Activated CD8-positive, alpha-beta memory T cell treated with anti-CD3 and anti-CD28 coated beads, Interleukin-2, amount 50 U/mL, for 1 hour (primary cell): ENCODE results near the gene ITPR3.
A peak's percentile ranks its signal among the peaks of the same experiment; 100 is the strongest.

ENCODE experiments used
- DNase-seq: peaks from one replicate; pipeline ENCODE4 v3.0.0-alpha.2; 2020; ENCODE audit errors: extremely low read depth

Gene ITPR3

GRCh38 chr6:33620856-33621710, at the start of gene ITPR3:
TSS of gene ITPR3 (plus strand) at chr6:33621322. CDS start at chr6:33621603, 281 bp downstream.
- peak; percentile 52 for DNase-seq

GRCh38 chr6:33571637-33572316, 49.3 kb upstream of the ITPR3 start:
- no peak for DNase-seq

- DNase-seq: no peak
Observed at GRCh38 chr6:33575211-33575610, 45.9 kb upstream of the ITPR3 start.

DNA sequence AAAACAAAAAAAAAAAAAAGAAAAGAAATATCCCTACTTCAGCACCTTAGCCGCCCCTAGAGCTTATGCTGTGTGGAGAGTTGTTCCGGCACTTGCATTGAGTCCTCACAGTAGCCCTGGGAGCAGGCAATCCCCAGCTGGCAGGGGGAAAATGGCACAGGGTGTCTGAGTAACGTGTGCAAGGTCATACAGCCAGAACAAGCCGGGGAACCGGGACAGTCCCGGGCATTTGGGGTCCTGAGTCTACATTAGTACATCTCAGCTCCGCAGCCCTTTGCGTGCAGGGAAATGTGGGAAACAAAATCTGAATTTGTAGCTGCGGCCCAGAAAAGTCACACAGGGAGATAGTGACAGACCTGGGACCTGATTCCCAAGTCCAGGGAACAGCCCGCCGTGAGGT, 44.5 kb upstream of the ITPR3 start:
- DNase-seq: no peak

- DNase-seq: no peak
Observed at GRCh38 chr6:33577106-33577535, 44.0 kb upstream of the ITPR3 start.

GRCh38 chr6:33577718-33578117, 43.4 kb upstream of the ITPR3 start:
- no peak for DNase-seq

DNA sequence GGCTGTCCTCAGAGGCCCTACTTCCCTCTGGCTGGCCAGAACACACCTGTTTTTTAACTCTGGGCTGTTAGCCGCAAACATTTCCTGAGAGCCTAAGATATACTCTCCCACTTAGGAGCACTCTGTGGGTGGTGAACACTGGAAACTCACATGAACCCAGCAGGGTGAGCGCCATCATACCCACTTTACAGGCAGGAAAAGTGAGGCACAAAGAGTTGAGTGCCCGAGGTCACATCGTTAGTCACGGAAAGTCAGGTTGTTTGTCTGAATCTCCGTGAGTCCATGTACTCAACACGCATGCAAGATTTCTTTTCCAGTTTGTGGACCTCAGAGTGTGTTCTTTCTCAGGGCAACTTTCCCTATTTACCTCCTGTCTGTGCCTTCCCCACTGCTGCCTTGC, 43.0 kb upstream of the ITPR3 start:
- DNase-seq: no peak

DNA sequence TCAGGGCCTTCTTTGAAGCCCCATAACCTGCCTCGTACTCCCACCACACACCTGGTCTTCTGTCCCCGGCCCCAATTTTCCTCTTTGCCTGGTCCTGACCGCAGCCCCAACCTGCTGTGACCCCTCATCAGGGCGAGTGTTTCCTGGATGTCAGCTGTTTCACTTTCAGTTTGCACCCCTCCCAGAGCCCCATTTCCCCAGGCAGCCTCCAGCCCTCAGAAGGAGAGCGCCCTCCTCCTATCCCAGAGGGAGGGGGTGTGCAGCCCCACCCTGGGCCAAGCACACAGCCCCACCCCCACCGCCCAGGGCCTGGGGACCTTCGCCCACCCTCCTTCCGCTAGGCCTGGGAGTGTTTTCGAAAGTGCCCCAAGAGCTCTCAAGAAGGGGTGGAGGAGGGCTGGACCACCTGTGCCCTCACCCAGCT, 42.5 kb upstream of the ITPR3 start:
- no peak for DNase-seq

DNA sequence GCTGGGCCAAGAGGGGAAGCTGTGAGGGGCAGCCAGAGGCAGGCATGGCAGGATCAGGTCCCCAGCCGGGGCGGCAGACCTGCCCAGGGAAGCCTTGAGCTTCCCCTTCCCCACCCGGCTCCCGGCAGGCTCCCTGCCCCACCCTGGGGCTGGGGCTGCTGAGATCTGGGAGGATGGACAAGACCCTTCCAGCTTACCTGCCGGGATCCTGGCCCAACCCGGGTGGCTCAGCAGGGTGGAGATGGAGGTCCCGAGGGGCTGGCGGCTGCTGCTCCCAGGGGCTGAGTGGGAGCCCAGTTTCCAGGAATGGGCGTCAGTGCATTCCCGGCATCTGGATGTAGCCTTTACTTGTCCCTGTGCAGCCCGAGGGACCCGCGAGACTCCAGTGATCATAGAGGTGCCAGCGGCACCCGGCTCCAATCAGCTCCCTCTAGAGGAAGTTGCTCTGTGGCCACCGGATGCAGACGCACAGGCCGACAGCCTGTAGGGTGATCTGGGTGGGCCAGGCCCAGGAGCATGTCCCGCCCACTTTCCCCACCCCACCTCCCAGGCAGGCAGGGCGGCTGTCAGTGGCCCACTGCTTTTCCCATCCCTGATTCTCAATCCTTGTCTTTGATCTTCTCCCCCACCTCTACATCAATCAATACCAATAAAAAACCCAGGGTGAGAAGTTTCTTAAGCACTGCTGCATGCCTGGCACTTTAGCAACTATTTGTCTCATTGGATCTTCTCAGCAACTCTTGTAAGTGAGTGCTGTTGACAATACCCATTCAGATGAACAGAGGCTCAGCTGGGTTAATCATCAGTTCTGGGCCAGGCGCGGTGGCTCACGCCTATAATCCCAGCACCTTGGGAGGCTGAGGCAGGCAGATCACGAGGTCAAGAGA, 41.1 kb upstream of the ITPR3 start, which contains the start of gene BAK1:
BAK1 (minus strand) TSS at position 449 of the 887 bp plus-strand sequence. CDS start 2,672 bp downstream, outside the sequence.
- DNase-seq: peak; percentile 66

DNA sequence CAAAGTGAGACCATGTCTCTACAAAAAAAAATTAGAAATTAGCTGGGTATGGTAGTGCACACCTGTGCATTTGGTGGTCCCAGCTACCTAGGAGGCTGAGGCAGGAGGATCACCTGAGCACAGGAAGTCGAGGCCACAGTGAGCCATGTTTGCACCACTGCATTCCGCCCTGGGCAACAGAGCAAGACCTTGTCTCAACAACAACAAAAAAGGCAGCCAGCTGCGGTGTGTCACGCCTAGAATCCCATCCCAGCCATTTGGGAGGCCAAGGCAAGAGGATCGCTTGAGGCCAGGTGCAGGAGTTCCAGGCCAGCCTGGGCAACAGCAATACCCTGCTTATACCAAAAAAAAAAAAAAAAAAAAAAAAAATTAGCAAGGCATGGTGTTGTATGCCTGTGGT, 39.9 kb upstream of the ITPR3 start:
- no peak for DNase-seq

GRCh38 chr6:33583591-33584155, 37.4 kb upstream of the ITPR3 start:
- no peak for DNase-seq

- DNase-seq: no peak
Observed at GRCh38 chr6:33584700-33585402, 36.3 kb upstream of the ITPR3 start.

- peak; percentile 51 for DNase-seq
Observed at GRCh38 chr6:33585403-33586107, 35.6 kb upstream of the ITPR3 start.

DNA sequence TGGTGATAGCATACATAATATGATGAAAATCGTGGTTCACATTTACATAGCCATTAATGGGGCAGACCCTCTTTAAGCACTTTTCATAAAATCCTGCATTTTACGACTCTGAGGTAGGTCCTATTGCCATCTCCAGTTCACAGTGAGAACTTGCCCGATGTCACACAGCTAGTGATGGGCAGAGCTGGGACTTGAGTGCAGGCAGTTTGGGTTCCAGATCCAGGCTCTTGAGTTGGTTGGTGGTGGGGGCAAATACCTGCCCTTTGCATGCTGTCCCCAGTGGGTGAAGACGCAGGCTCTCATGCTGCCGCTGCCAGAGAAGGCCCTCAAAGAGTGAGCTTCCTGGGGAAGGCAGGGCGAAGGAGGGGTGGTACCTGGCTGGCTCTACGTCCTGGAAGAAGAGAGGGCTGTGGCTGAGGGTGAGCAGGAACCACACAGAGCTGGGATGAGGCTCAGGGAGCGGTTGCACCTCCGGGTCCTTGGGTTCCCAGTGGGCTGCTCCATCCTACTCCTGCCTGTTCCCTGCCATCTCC, 34.9 kb upstream of the ITPR3 start:
- DNase-seq: no peak

- DNase-seq: no peak
Observed at GRCh38 chr6:33587529-33587928, 33.6 kb upstream of the ITPR3 start.

DNA sequence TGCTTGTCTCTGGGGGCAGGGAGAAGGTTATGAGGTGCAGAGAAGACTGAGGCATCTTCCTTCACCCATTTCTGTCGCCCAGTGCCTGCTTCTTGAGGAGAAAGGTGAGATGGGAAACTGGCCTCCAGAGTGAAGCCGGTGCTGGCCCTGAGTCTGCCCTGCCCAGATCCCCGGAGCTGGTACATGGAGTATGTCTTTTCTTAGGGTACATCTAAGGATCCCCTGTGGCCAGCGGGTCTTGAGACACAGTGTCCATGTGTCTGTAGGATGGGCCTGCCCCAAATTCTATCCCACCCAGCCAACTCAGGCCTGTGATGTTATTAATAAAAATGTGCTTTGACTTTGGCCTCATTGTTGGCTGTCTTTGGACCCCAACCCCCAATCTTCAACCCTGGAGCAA, 32.2 kb upstream of the ITPR3 start:
- DNase-seq: no peak

GRCh38 chr6:33589392-33589730, 31.8 kb upstream of the ITPR3 start:
- DNase-seq: no peak

DNA sequence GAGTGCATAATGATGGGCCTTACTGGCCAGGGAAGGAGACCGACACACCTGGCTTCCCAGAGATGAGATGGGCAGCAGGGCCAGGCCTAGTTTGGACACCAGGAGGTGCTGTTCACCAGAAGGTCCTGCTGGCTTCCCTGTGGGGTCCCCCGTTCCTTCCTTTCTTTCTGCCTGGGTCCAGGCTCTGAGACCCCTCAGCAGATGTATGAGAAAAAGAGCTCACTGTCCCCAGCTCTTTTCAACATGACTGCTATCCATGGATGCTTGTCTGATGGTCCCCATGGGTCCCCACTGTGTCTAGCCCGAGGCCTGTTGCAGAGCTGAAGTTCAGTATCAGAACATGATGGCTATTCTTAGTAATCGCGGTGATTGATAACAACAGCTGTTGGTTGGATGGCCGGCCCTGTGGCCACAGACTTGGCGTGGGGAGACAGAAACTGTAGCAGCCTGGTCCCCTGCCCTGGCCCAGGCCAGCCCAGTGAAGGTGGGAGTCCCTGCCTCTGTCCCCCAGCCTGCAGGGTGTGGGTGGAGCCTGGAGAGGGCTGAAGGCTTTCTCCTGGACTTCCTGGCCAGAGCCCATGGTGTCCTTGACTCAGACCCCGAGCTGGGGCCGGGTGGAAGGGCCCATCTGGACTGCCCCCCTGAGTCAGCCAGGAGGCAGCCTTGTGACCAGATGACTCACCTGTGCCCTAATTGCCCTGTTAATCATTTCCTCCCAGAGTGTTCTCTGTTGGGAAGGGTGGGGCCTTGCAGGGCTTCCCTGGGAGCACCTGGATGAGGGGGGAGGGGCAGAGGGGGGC, 31.2 kb upstream of the ITPR3 start:
- no peak for DNase-seq

DNA sequence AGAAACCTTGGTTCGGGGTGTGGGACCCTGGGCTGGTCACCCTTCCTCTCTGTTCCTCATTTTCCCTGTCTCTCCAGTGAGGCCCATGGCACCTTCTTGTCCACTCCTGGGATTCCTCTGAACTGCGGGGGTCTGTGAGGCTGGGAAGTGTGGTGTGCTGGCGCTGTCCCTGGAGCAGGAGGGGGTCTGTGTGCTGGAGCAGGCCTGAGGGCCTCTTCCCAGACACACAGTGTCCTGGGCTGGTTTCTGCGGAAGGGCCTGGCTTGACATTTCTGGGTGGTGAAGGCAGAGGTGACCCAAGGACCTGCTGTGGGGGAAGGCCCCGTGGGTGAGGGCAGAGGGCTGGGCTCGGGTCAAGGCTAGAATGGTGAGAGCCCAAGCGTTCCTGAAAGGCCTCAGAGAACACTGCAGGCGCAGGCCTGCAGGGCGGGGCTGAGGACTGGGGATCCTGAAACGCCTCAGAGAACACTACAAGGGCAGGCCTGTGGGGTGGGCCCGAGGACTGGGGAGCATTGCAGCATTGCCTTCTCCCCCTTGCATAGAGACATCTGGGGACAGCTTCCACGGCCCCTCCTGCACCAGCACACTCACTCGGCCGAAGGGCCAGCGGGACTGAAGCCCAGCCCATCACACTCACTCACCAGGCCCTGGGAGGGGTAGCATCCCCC, 30.5 kb upstream of the ITPR3 start:
- no peak for DNase-seq
